ENCODE data around the gene C1QTNF5.
A peak's percentile ranks its signal among the peaks of the same experiment; 100 is the strongest.

The C1QTNF5 gene

GRCh38 chr11:119316016-119316728 is 24.5 kb downstream of the C1QTNF5 start:
- no peak for DNase-seq

DNA sequence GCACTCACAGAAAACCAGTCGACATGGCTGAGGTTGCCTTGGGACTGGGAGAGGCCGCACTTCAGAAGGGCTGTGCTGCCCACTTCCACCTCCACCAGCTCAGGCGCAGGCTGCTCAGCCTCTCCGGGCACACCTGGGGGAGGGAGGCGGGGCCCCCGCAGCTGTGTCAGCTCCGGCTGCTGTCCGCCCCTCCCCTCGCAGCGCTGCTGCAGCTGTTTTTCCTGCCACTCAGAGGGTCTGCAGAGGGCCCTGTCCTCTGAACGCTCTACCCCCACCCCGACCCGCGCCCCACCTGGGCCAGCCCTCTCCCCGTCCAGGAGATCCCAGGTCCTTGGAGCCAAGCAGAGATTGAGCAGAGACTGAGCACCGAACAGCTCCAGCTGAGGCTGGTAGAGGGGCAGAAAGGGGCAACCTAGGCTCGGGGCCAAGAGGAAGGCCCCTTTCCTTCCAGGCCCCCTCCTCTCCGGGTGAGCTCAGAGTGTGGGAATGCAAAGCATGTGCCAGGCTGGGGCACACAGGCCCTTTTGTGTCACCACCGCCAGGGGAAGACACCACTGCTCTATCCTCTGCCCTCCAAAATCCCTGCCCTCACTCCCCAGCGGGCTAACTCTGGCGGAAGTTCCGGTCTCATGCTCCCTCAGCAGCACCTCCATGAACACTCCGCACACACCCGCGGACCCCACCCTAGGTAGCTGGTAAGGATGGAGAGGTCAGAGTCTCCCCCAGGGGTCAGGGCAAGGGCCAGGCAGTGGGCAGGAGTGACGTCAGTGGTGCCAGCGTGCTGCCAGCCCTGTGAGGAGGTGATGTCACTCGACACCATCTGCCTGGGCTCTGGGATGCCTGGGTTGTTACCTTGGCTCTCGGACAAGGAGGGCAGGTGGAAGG is 25.3 kb downstream of the C1QTNF5 start:
- DNase-seq = peak; percentile 29

DNA sequence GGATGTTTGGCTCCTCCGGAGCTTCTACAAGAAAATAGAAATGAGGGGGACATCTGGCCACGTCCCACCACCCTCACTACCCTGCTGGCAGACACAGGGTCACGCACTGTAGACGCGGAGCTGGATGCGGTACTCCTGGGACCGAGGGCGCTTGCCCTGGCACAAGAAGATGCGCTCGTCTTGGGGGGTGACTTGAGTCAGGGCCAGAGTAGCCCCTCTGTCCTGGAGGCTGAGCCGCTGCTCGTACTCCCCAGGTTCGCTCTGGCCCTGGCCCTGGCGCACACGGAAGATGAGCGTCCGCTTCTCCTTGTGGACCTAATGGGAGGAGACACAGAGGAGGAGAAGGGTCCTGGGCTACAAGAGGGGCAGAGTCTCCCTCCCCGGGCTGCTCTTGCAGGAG is 26.0 kb downstream of the C1QTNF5 start:
- DNase-seq = no peak

GRCh38 chr11:119310682-119311052 is 30.0 kb downstream of the C1QTNF5 start:
- DNase-seq = no peak

DNA sequence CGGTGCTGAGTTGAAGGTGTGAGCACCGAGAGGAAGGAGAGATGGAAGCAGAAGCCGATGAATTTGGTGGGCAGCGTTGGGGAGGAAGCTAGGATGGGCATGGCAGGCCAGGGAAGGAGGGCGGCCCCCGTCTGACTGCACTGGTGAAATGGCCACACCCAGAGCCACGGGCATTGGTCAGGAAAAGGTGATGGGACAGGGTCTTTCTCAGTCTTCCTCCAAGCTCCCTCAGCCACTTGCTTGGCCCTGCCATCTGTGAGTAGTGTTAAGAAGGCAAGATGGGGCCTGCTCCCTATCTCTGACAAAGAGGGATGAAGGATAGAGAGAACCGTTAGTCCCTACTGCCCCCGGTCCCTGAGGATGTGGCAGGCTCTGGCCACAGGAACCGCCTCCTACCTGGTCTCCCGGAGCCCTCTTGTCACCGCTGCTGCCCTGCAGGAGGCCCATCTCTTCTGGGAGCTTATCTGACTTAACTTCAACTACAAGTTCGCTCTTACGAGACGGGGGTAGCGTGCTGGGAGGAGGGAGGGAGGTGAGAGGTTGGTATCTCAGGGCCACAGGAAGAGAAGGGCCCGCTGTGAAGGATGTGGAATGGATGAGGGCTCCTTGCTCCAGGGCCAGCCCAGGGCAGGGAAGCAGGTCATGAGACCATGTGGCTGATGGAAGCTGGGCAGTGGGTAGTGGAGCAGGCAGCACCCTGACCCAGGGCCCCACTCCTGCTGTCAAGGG is 30.6 kb downstream of the C1QTNF5 start:
- DNase-seq = no peak

DNA sequence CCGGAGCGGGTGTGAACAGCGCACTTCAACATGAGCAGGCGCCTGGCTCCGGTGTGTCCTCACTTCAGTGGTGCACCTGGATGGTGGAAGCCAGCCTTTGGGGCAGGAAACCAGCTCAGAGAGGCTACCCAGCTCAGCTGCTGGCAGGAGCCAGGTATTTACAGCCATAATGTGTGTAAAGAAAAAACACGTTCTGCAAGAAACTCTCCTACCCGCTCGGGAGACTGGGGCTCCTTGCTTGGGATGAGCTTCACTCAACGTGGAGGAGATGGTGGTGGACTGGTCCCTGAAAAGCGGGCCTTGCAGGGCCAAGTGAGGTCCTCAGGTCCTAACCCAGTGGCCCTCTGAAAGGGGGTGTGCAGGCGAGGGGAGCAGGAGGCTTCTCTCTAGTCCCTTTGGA is 31.3 kb downstream of the C1QTNF5 start:
- no peak for DNase-seq

- no peak for DNase-seq
Observed at GRCh38 chr11:119307974-119308373, 32.7 kb downstream of the C1QTNF5 start.

DNA sequence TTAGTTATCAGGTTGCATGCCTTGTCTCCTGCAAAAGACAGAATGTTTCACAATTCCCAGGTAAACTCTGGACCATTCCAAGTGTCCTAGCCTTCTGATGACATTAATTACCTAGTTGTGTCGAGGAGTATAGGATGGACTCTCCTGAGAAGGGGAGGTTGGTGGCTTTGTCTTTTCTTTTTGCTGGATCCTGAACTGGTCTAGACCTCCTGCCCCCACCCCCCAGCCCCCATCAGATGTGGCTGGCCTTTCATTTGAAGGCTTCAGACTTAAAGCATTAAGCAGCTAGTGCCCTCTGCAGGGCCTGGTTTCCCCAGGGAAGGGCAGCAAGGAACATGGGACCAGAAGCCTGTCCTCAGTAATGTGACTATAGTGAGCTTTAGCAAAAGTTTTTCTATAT is 33.5 kb downstream of the C1QTNF5 start:
- DNase-seq = no peak

- DNase-seq = peak; percentile 5
Observed at GRCh38 chr11:119306373-119306890, 34.3 kb downstream of the C1QTNF5 start.

- no peak for DNase-seq
Observed at GRCh38 chr11:119305556-119306372, 34.9 kb downstream of the C1QTNF5 start.

DNA sequence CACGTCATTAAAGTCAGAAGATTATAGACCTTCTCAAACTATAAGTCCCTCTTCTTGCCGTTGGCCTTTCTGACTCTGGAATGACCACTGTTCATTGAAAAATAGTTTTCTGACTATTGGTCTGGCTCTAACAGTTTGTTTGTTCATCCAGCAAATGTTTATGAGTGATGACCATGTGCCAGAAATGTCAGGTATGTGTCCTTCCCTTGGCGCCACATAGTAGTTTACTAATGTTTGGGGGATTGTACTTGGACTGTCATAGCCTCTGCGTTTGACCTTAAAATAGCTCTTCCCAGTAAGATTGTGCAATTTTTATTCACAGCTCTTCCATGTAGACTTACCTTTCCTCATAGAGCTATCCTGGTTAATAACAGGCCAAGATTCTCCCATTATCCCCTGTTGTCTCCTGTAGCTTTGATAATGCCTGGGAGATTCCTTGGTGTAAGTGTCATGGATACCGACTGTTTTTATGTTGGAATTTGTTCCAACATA is 37.4 kb downstream of the C1QTNF5 start:
- DNase-seq = no peak

GRCh38 chr11:119300198-119300964 is 40.3 kb downstream of the C1QTNF5 start:
- DNase-seq = no peak

- no peak for DNase-seq
Observed at GRCh38 chr11:119299416-119299815, 41.3 kb downstream of the C1QTNF5 start.

GRCh38 chr11:119298726-119299125 is 42.0 kb downstream of the C1QTNF5 start:
- no peak for DNase-seq

DNA sequence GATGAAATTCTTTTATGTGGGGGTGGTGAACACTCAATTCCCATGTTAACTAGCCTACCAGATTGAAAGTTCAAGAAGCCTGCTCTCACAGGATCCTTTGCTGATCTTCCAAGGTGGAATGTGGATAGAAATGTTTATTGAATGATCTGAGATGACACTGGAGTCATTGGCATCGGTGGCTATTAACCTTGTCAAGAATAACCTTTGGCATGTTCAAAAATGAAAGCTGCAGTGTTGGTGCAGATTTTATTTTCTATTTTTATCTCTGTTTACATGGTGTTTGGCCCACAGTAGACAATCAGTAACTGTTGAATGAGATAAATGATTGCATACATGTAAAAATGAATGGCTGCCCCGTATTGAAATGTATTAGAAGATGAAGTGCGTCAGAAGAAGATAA is 42.7 kb downstream of the C1QTNF5 start:
- no peak for DNase-seq

DNA sequence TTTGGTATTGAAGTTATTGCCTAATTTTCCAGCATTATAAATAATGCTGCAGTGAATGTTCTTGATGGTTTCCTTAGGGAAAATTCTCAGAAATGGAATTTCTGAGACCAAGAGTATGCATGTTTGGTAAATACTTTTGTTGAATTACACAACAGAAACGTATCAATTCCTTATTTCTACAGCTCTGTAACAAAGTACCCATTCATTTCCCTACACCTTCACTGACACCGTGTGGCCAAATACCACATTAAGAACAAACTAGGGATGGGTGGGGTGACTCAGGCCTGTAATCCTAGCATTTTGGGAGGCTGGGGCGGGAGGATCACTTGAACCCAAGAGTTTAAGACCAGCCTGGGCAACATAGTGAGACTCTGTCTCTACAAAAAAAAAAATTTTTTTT is 45.5 kb downstream of the C1QTNF5 start:
- no peak for DNase-seq

DNA sequence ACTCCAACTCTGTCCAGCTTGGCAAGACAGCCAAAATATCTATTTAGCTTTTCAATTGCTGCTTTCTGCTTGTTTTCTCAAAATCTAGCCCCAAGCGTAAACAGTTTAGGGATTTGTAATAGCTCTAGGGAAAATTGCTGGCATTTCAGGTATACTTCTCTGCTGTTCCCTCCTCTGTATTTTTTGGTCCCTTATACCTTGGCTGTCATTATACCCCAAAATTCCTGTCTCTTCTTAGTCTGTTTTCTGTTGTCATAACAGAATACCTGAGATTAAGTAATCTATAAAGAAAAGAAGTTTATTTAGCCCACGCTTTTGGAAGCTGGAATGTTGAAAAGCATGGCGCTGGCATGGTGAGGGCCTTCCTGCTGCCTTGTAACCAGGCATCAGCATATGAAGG is 47.2 kb downstream of the C1QTNF5 start:
- DNase-seq = no peak

- no peak for DNase-seq
Observed at GRCh38 chr11:119290894-119291497, 49.7 kb downstream of the C1QTNF5 start.
